BLaER1 (cell line): Measurements from ENCODE around the gene ROCK2.
"Not testable (repeated sequence)": the region's sequence is repeated elsewhere in the genome, so short reads cannot be mapped to it uniquely, and the experiment has no call there.

Experiments
- H3K27ac ChIP-seq: shearing (Covaris generic); formaldehyde crosslinking; 2 replicates; pipeline ENCODE4 v1.8.1; 2022
- H3K27me3 ChIP-seq: shearing (Covaris generic); formaldehyde crosslinking; 2 replicates; pipeline ENCODE4 v1.8.1; 2022
- H3K36me3 ChIP-seq: shearing (Covaris generic); formaldehyde crosslinking; 2 replicates; pipeline ENCODE4 v1.8.1; 2022
- H3K4me1 ChIP-seq: shearing (Covaris generic); formaldehyde crosslinking; 2 replicates; pipeline ENCODE4 v1.8.1; 2022
- H3K4me2 ChIP-seq: shearing (Covaris generic); formaldehyde crosslinking; 2 replicates; pipeline ENCODE4 v1.8.1; 2022
- H3K4me3 ChIP-seq: shearing (Covaris generic); formaldehyde crosslinking; 2 replicates; pipeline ENCODE4 v1.8.1; 2022
- H3K9ac ChIP-seq: shearing (Covaris generic); formaldehyde crosslinking; 2 replicates; pipeline ENCODE4 v1.8.1; 2022
- H3K9me3 ChIP-seq: shearing (Covaris generic); formaldehyde crosslinking; 2 replicates; pipeline ENCODE4 v1.8.1; 2022
- H4K20me1 ChIP-seq: shearing (Covaris generic); formaldehyde crosslinking; 2 replicates; pipeline ENCODE4 v1.8.1; 2022
- Cebpa-rat ChIP-seq: shearing (Covaris generic); IDR thresholded peaks from 2 replicates; pipeline ENCODE4 v1.8.1; 2022

ROCK2 gene

DNA sequence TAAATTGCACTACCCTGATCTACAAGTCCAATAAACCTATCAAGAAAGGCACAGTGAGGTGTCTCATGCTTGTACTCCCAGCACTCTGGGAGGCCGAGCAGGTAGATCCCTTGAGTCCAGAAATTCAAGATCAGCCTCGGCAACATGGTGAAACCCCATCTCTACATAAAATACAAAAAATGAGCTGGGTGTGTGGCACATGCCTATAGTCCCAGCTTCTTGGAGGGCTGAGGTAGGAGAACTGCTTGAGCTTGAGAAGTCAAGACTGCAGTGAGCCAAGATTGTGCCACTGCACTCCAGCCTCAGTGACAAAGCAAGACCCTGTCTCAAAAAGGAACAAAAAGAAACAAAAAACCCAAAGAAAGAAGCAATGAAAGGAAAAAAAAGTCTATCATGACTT lies 58.9 kb downstream of the ROCK2 start:
- Histone ChIP-seq H4K20me1 (peaks cover 30% of the 10 kb centered on the region), H3K4me2 (no peak overlapping the region), H3K27me3 (no peaks in the 10 kb centered on the region), H3K27ac (no peak overlapping the region), H3K4me3 (no peak overlapping the region), H3K9ac (no peak overlapping the region), H3K4me1 (no peaks in the 10 kb centered on the region), H3K36me3 (peaks cover 57% of the 10 kb centered on the region), H3K9me3 (peaks cover 33% of the 10 kb centered on the region)
- TF ChIP-seq Cebpa-rat, result no peak

DNA sequence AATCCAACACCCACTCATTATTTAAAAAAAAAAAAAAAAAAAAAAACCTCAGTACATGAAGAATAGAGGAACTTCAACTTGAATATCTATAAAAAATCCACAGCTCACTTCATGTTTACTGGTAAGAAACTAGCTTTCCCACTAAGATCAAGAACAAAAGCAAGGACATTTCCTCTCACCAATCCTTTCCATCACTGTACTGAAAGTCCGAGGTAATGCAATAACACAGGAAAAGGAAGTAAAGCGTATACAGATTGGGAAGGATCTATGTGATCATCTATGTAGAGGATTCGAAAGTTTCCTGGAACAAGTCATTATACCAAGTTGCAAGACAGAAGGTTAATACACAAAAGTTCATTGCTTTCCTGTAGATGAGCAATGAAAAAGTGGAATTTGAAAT lies 63.2 kb downstream of the ROCK2 start:
- Histone ChIP-seq H4K20me1 (no peaks in the 10 kb centered on the region), H3K4me2 (no peak overlapping the region), H3K4me1 (no peaks in the 10 kb centered on the region), H3K27ac (no peak overlapping the region), H3K4me3 (no peak overlapping the region), H3K36me3 (peaks cover 74% of the 10 kb centered on the region), H3K9me3 (peaks cover 43% of the 10 kb centered on the region), H3K9ac (no peak overlapping the region), H3K27me3 (no peaks in the 10 kb centered on the region)
- no peak for TF ChIP-seq Cebpa-rat

DNA sequence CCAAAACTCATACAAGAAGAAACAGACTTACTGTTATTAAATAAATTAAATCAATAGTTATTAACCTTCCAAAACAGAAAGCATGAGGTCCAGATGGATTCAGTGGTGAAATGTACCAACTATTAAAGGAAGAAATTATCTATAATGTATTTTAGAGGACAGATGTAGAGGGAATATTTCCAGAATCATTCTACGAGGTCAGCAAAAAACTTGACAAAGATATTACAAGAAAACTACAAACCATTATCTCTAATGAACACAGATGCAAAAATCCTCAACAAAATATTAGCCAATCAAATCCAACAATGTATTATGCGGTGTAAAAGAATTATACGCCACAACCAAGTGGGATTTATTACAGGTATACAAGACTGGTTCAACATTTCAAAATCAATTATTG lies 63.7 kb downstream of the ROCK2 start:
- H3K9ac ChIP-seq, result no peak overlapping the region
- no peak overlapping the region for H3K4me3 ChIP-seq
- H3K36me3 ChIP-seq, result peaks cover 70% of the 10 kb centered on the region
- H3K4me1 ChIP-seq, result no peaks in the 10 kb centered on the region
- TF ChIP-seq Cebpa-rat, result no peak
- peaks cover 40% of the 10 kb centered on the region for H3K9me3 ChIP-seq
- no peak overlapping the region for H3K4me2 ChIP-seq
- H3K27me3 ChIP-seq, result no peaks in the 10 kb centered on the region
- H4K20me1 ChIP-seq, result no peaks in the 10 kb centered on the region
- no peak overlapping the region for H3K27ac ChIP-seq

DNA sequence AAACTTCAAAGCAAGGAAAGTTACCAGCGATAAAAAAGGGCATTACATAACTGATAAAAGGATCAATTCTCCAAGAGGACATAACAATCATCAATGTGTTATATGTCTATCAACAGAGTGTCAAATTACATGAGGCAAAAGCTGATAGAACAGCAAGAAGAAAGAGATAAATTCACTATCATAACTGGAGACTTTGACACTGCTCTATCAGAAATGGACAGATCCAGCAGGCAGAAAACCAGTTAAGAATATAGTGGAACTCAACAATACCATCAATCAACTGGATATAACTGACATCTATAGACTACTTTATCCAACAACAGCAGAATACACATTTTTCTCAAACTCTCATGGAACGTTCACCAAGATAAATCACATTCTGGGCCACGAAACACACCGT lies 65.0 kb downstream of the ROCK2 start:
- Histone ChIP-seq H3K4me1 (no peaks in the 10 kb centered on the region), H4K20me1 (no peaks in the 10 kb centered on the region), H3K36me3 (peaks cover 66% of the 10 kb centered on the region), H3K9me3 (peaks cover 27% of the 10 kb centered on the region), H3K9ac (no peak overlapping the region), H3K4me2 (no peak overlapping the region), H3K27ac (no peak overlapping the region), H3K27me3 (no peaks in the 10 kb centered on the region), H3K4me3 (no peak overlapping the region)
- no peak for TF ChIP-seq Cebpa-rat

DNA sequence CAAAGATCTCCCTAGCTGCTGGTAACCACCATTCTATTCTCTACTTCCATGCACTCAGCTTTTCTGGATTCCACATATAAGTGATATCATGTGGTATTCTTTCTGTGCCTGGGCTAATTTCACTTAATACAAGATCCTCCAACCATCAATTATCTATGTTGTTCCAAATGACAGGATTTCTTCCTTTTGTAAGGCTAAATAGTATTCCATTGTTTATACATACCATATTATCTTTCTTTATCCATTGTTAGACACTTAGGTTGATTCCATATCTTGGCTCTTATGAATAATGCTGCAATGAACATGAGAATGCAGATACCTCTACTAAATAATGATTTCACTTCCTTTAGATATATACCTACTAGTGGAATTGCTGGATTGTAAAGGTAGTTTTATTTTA lies 66.2 kb downstream of the ROCK2 start:
- no peaks in the 10 kb centered on the region for H4K20me1 ChIP-seq
- TF ChIP-seq Cebpa-rat, result no peak

DNA sequence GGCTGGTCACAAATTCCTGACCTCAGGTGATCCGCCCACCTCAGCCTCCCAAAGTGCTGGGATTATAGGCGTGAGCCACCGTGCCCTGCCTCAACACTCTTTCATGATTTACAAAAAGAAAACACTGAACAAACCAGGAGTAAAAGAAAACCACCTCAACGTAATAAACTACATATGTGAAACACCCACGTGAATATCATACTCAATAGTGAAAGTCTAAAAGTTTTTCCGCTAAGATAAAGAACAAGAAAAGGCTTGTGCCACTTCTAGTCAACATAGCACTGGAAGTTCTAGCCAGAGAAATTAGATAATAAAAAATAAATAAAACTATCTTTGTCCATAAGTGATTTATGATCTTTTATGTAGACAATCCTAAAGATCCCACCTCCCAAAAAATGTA lies 68.5 kb downstream of the ROCK2 start:
- Histone ChIP-seq H3K27me3 (no peaks in the 10 kb centered on the region), H3K4me1 (no peaks in the 10 kb centered on the region), H3K4me3 (no peak overlapping the region), H3K27ac (no peak overlapping the region), H4K20me1 (no peaks in the 10 kb centered on the region), H3K36me3 (peaks cover 52% of the 10 kb centered on the region), H3K9me3 (peaks cover 12% of the 10 kb centered on the region), H3K4me2 (no peak overlapping the region), H3K9ac (no peak overlapping the region)
- TF ChIP-seq Cebpa-rat, result no peak

More for the DNA sequence above, 66.2 kb downstream of the ROCK2 start:
- Histone ChIP-seq H3K9ac (no peak overlapping the region), H3K27me3 (no peaks in the 10 kb centered on the region), H3K4me1 (no peaks in the 10 kb centered on the region), H3K4me2 (no peak overlapping the region), H3K27ac (no peak overlapping the region), H3K9me3 (peaks cover 16% of the 10 kb centered on the region), H3K4me3 (no peak overlapping the region), H3K36me3 (peaks cover 56% of the 10 kb centered on the region)

DNA sequence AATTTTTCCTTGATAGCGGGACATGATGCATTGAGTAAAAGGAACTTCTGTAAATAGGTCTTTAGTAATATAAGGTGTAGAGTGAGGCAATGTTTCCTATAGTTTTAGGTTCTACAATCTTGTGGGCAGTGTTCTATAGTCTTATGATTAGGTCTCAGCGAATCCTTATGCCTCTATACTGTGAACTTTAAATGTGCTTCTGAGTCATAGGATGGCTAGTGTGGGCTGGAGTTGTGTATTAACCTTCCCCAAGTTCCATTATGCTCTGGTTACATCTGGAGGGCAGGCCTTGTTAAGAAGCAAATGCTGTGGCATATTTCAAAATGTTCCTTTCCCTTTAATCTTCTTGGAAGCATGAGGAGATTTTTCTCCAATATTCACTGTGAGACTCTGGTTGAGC lies 73.5 kb downstream of the ROCK2 start:
- H3K27me3 ChIP-seq, result no peaks in the 10 kb centered on the region
- no peak for TF ChIP-seq Cebpa-rat
- H3K36me3 ChIP-seq, result peaks cover 59% of the 10 kb centered on the region
- no peak overlapping the region for H3K4me2 ChIP-seq
- H3K9ac ChIP-seq, result no peak overlapping the region
- no peaks in the 10 kb centered on the region for H3K4me1 ChIP-seq
- no peaks in the 10 kb centered on the region for H4K20me1 ChIP-seq
- no peak overlapping the region for H3K4me3 ChIP-seq
- no peak overlapping the region for H3K27ac ChIP-seq
- H3K9me3 ChIP-seq, result peaks cover 12% of the 10 kb centered on the region

DNA sequence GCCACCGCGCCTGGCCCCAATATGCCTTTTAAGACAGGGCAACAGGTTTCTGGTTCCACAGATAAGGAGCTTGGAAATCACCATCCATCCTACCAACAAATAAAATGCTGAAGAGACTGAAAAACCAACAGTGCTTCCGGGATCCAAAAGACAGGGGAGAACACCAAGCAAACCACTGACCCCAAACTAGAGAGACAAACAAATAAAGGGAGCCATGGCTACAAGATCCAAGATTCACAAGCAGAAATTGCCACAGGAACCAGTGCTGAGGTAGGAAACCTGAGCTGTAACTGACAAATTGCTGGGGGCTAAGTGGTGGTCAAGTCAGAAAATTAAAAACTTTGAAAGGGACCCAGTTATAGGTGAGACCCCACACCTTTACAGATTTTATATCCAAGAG lies 76.5 kb downstream of the ROCK2 start:
- Histone ChIP-seq H3K4me2 (no peak overlapping the region), H3K36me3 (peaks cover 69% of the 10 kb centered on the region), H3K27ac (no peak overlapping the region), H3K27me3 (no peaks in the 10 kb centered on the region), H3K9ac (no peak overlapping the region), H3K9me3 (peaks cover 19% of the 10 kb centered on the region), H3K4me3 (no peak overlapping the region), H3K4me1 (no peaks in the 10 kb centered on the region), H4K20me1 (no peaks in the 10 kb centered on the region)
- no peak for TF ChIP-seq Cebpa-rat

DNA sequence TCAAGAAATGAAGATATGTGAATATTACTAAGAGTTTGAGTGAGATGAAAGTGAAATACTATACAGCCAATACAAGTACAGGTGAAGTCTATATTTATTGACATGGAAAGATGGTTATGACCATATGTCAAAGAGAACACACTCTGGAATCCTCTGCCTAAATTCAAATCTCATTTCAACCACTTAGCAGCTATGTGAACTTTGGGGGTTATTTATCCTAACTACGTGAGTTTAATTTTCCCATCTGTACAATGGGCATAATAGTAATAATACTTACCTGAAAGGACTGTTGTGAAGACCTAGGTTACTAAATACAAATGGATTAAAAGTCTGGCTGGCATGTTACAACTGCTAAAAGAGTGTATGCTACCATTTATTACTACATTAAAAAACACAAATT lies 79.6 kb downstream of the ROCK2 start:
- Histone ChIP-seq H3K36me3 (peaks cover 53% of the 10 kb centered on the region), H4K20me1 (no peaks in the 10 kb centered on the region; the same call in 1 of the 2 replicates), H3K4me1 (no peaks in the 10 kb centered on the region), H3K4me2 (no peak overlapping the region), H3K9ac (no peak overlapping the region), H3K27me3 (no peaks in the 10 kb centered on the region), H3K9me3 (peaks cover 27% of the 10 kb centered on the region), H3K4me3 (no peak overlapping the region), H3K27ac (no peak overlapping the region)
- no peak for TF ChIP-seq Cebpa-rat

DNA sequence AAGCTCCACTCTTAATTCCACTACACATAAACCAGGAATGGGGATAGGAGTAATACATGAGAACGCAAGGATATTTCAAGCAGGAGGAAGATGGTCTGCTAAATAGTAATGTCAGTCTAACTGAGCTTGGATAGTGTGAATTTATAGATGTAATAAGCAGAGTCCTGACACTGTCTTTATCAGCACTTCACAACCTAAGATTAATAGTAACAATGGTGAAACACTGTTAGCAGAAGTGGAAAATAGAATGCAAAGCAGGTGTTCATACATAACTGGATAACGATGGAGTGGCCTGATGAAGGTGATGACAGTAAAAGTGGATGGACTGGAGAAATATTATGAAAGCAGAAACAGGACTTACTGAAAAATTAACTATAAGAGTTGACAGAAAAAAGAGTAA lies 80.4 kb downstream of the ROCK2 start:
- H3K9ac ChIP-seq, result no peak overlapping the region
- H3K27me3 ChIP-seq, result no peaks in the 10 kb centered on the region
- no peaks in the 10 kb centered on the region; the same call in 1 of the 2 replicates for H4K20me1 ChIP-seq
- no peak overlapping the region for H3K27ac ChIP-seq
- H3K4me3 ChIP-seq, result no peak overlapping the region
- no peak for TF ChIP-seq Cebpa-rat
- H3K9me3 ChIP-seq, result peaks cover 19% of the 10 kb centered on the region
- no peaks in the 10 kb centered on the region for H3K4me1 ChIP-seq
- peaks cover 47% of the 10 kb centered on the region for H3K36me3 ChIP-seq
- no peak overlapping the region for H3K4me2 ChIP-seq

DNA sequence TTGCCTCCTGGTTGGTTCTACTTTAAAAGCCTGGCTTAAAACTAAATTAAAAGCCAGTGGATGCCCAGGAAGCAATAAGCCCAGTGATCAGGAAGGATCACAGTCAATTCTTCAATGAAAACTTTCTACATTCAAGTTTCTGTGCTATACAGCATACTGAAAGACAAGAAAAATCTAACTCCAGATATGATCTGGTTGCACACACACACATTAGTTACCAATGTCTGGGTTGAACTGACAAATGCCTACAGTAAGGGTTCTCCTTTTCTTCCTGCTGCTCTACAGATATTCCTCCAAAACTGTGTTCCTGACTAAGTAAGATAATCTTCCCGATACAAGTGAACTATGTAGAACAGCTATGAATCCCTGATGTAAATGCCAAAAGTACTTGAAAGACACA lies 81.3 kb downstream of the ROCK2 start:
- no peak overlapping the region for H3K9ac ChIP-seq
- H3K4me3 ChIP-seq, result no peak overlapping the region
- no peak overlapping the region for H3K4me2 ChIP-seq
- H3K27me3 ChIP-seq, result no peaks in the 10 kb centered on the region
- no peaks in the 10 kb centered on the region for H3K4me1 ChIP-seq
- H3K9me3 ChIP-seq, result peaks cover 15% of the 10 kb centered on the region
- no peak for TF ChIP-seq Cebpa-rat
- no peaks in the 10 kb centered on the region; the same call in 1 of the 2 replicates for H4K20me1 ChIP-seq
- H3K36me3 ChIP-seq, result peaks cover 49% of the 10 kb centered on the region
- H3K27ac ChIP-seq, result no peak overlapping the region

DNA sequence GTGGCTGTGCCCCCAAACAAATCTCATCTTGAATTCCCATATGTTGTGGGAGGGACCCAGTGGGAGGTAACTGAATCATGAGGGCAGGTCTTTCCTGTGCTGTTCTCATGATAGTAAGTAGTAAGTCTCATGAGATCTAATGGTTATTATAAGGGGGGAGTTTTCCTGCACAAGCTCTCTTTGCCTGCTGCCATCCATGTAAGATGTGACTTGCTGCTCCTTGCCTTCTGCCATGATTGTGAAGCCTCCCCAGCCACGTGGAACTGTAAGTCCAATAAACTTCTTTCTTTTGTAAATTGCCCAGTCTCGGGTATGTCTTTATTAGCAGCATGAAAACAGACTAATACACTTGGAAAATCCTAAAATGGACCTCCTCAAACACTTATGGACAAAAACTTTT lies 82.0 kb downstream of the ROCK2 start:
- H3K4me3 ChIP-seq, H3K9ac ChIP-seq, H4K20me1 ChIP-seq, H3K4me1 ChIP-seq, H3K4me2 ChIP-seq, H3K27ac ChIP-seq, H3K27me3 ChIP-seq: not testable (repeated sequence)
- Histone ChIP-seq H3K36me3 (peaks cover 48% of the 10 kb centered on the region), H3K9me3 (peaks cover 15% of the 10 kb centered on the region)

DNA sequence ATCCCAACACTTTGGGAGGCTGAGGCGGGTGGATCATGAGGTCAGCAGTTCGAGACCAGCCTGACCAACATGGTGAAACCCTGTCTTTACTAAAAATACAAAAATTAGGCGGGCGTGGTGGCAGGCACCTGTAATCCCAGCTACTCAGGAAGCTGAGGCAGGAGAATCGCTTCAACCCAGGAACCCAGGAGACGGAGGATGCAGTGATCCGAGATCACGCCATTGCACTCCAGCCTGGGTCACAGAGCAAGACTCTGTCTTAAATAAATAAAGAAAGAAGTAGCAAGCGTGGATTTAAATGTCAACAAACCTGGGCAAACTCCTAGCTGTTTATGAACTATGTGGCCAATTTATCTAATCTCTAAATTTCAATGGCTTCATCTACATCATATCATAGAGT lies 82.9 kb downstream of the ROCK2 start:
- H3K4me2 ChIP-seq, H3K27ac ChIP-seq, H3K9ac ChIP-seq, H4K20me1 ChIP-seq, H3K27me3 ChIP-seq, H3K4me3 ChIP-seq, H3K4me1 ChIP-seq: not testable (repeated sequence)
- Histone ChIP-seq H3K36me3 (peaks cover 56% of the 10 kb centered on the region), H3K9me3 (peaks cover 23% of the 10 kb centered on the region)
